GM23338 (cell line): ENCODE results near the gene PAIP1. TPM values are rescaled to one million over a fixed set of nuclear protein-coding genes. Genes with fewer than 3 reads are reported as not detected.

Source experiments
- ATAC-seq: fragments of 200-7000 bp; cut with Tn5 transposase; 3 replicates; pipeline ENCODE4 v1.9.1; 2020
- DNase-seq: peaks from one replicate; pipeline ENCODE4 v3.0.0-alpha.2; 2015; ENCODE audit warnings: low spot score
- H2AFZ ChIP-seq: fragments of 200-600 bp; sonication (generic); 2 replicates; pipeline ENCODE4 v1.8.0; 2016; ENCODE audit warnings: antibody characterized with exemption, mild to moderate bottlenecking, moderate library complexity
- H3F3A ChIP-seq: fragments of 200-600 bp; sonication (generic); replicated peaks from 2 replicates; pipeline ENCODE4 v1.8.0; 2017; ENCODE audit warnings: antibody characterized with exemption, mixed run types, low read depth
- H3K27ac ChIP-seq: fragments of 200-600 bp; sonication (generic); 2 replicates; pipeline ENCODE4 v1.6.1; 2016; ENCODE audit warnings: low read depth
- H3K27me3 ChIP-seq: fragments of 200-600 bp; sonication (generic); 2 replicates; pipeline ENCODE4 v1.8.0; 2016; ENCODE audit warnings: mild to moderate bottlenecking, mixed run types, moderate library complexity; ENCODE audit not compliant: insufficient read depth
- H3K36me3 ChIP-seq: fragments of 200-600 bp; sonication (generic); 2 replicates; pipeline ENCODE4 v1.8.0; 2016; ENCODE audit warnings: mild to moderate bottlenecking; ENCODE audit not compliant: insufficient read depth
- H3K4me1 ChIP-seq: fragments of 200-600 bp; sonication (generic); 2 replicates; pipeline ENCODE4 v1.8.0; 2016; ENCODE audit warnings: mild to moderate bottlenecking, moderate library complexity; ENCODE audit not compliant: insufficient read depth
- H3K4me2 ChIP-seq: fragments of 200-600 bp; sonication (generic); 2 replicates; pipeline ENCODE4 v1.7.1; 2017; ENCODE audit warnings: mixed run types
- H3K4me3 ChIP-seq: fragments of 200-600 bp; sonication (generic); 2 replicates; pipeline ENCODE4 v1.6.1; 2016; ENCODE audit warnings: mixed run types
- H3K79me2 ChIP-seq: fragments of 200-600 bp; sonication (generic); replicated peaks from 2 replicates; pipeline ENCODE4 v1.8.0; 2017; ENCODE audit warnings: mild to moderate bottlenecking; ENCODE audit not compliant: insufficient read depth
- H3K9me2 ChIP-seq: fragments of 200-600 bp; sonication (generic); 2 replicates; pipeline ENCODE4 v1.8.0; 2017; ENCODE audit not compliant: insufficient read depth
- H4K20me1 ChIP-seq: fragments of 200-600 bp; sonication (generic); replicated peaks from 2 replicates; pipeline ENCODE4 v1.8.0; 2017; ENCODE audit warnings: mild to moderate bottlenecking; ENCODE audit not compliant: insufficient read depth
- H3K27ac Mint-ChIP-seq: 2 replicates; pipeline ENCODE4 v1.8.0; 2020; ENCODE audit warnings: inconsistent platforms, mild to moderate bottlenecking, moderate library complexity, mixed read lengths
- H3K27me3 Mint-ChIP-seq: 3 replicates; pipeline ENCODE4 v1.8.0; 2022; ENCODE audit warnings: low read depth, mild to moderate bottlenecking, moderate library complexity, mixed read lengths, inconsistent platforms; ENCODE audit not compliant: insufficient read depth, poor library complexity
- H3K36me3 Mint-ChIP-seq: 3 replicates; pipeline ENCODE4 v1.8.0; 2021; ENCODE audit warnings: low read depth, mild to moderate bottlenecking, inconsistent platforms, moderate library complexity, mixed read lengths
- H3K4me1 Mint-ChIP-seq: 3 replicates; pipeline ENCODE4 v1.8.0; 2020; ENCODE audit warnings: mild to moderate bottlenecking, inconsistent platforms, mixed read lengths
- H3K4me3 Mint-ChIP-seq: 3 replicates; pipeline ENCODE4 v1.8.0; 2021; ENCODE audit warnings: moderate library complexity, mild to moderate bottlenecking, inconsistent platforms, mixed read lengths
- H3K9me3 Mint-ChIP-seq: 3 replicates; pipeline ENCODE4 v1.8.0; 2020; ENCODE audit warnings: moderate library complexity, mild to moderate bottlenecking, inconsistent platforms, mixed read lengths
- CREB1 ChIP-seq: fragments of 250-450 bp; sonication (Bioruptor Pico); IDR thresholded peaks from 2 replicates; pipeline ENCODE4 v1.5.0; 2020; ENCODE audit warnings: low read depth, mild to moderate bottlenecking, moderate library complexity
- CTCF ChIP-seq, 2 experiments: fragments of 200-600 bp in 1 of 2; sonication (generic) in 1 of 2; conservative IDR thresholded peaks; 2 replicates each; pipeline versions ENCODE4 v1.5.1 to v1.6.1; 2016 to 2017; ENCODE audit warnings: antibody characterized with exemption in 2 of 2, low read depth in 2 of 2, mild to moderate bottlenecking in 2 of 2, moderate library complexity in 1 of 2
- EZH2phosphoT487 ChIP-seq: fragments of 200-600 bp; sonication (generic); IDR thresholded peaks from one replicate; pipeline ENCODE4 v1.8.1; 2018; ENCODE audit warnings: antibody characterized with exemption; ENCODE audit not compliant: unreplicated experiment
- NANOG ChIP-seq: IDR thresholded peaks from 2 replicates; pipeline ENCODE4 v1.6.1; 2016; ENCODE audit warnings: antibody characterized with exemption, borderline replicate concordance
- REST ChIP-seq: IDR thresholded peaks from one replicate; pipeline ENCODE4 v1.6.1; 2018; ENCODE audit warnings: antibody characterized with exemption; ENCODE audit not compliant: unreplicated experiment
- STAT1 ChIP-seq: IDR thresholded peaks from one replicate; pipeline ENCODE4 v1.6.1; 2016; ENCODE audit warnings: antibody characterized with exemption; ENCODE audit not compliant: unreplicated experiment
- ZNF114 ChIP-seq: fragments of 250-450 bp; sonication (Bioruptor Pico); IDR thresholded peaks from 2 replicates; pipeline ENCODE4 v1.5.0; 2020; ENCODE audit warnings: mild to moderate bottlenecking, moderate library complexity
- ZNF331 ChIP-seq: fragments of 250-450 bp; sonication (Bioruptor Pico); IDR thresholded peaks from 2 replicates; pipeline ENCODE4 v1.5.0; 2020; ENCODE audit warnings: low read depth, mild to moderate bottlenecking, moderate library complexity
- ZNF462 ChIP-seq: fragments of 250-450 bp; sonication (Bioruptor Pico); IDR thresholded peaks from 2 replicates; pipeline ENCODE4 v1.5.0; 2020; ENCODE audit warnings: mild to moderate bottlenecking, moderate library complexity
- polyA plus RNA-seq: library from polyadenylated mRNA; unstranded; fragments of >200 nt; fragmentation: Nextera tagmentation; extraction: Ambion mirVana; gene quantifications from 2 replicates; pipeline ENCODE4 v1.2.1, GENCODE V29; 2016
- total RNA-seq: library from RNA; depleted of rRNA; stranded (reverse); fragments of >200 nt; shearing (Covaris generic); gene quantifications from 2 replicates; pipeline ENCODE4 v1.2.3, GENCODE V29; 2014

PAIP1 gene
- total and polyA plus RNA-seq, 2 experiments from 2014 or later = 108 to 140 TPM

GRCh38 chr5:43498581-43498980, 58.3 kb downstream of the PAIP1 start (continued):
- TF ChIP-seq ZNF462 (CRISPR knock-in tag) = no peak

DNA sequence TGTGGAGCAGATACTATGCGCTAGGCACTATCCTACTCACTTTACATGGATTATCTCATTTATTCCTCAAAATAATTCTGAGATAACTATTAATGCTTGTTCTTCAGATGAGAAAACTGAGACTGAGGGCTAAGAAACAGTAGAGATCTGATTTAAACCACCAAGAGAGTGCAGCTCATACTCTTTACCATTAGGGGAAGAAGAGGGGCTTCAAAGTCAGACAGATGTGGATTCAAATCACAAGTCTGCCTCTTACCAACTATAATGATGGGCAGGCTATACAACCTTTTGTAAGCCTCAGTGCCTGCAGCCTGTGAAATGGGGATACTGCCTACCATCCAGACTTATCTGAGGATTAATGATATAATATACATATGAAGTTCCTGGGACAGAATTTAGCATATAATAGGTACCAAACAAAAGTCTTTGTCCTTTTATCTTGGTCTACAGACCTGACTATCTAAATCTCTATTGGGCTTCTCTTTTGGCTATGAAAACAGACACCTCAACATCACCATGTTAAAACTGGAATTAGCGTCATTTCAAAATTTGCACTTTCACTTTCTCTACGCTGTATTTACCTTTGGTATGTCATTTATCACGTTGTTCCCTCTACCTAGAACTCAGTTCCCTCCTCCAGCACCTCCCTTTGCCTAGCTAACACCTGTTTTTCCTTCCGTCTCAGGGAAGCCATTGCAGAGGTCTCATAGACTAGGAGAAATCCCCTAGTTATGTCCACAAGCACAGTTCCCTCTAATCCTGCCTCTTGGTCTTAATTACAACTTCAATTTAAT, 59.4 kb downstream of the PAIP1 start:
- no peaks in the 10 kb centered on the region for H3K4me1 Mint-ChIP-seq
- DNase-seq (peak; percentile 20), ATAC-seq (no peak)
- H3K27me3 Mint-ChIP-seq = no peaks in the 10 kb centered on the region
- no peaks in the 10 kb centered on the region for H3K9me2 ChIP-seq
- no peaks in the 10 kb centered on the region for H3K27me3 ChIP-seq
- H2AFZ ChIP-seq = no peak overlapping the region
- H3K4me3 ChIP-seq = no peak overlapping the region
- H3K4me3 Mint-ChIP-seq = no peak overlapping the region
- H3K27ac Mint-ChIP-seq = no peak overlapping the region
- H3F3A ChIP-seq = no peaks in the 10 kb centered on the region
- H3K79me2 ChIP-seq = no peaks in the 10 kb centered on the region
- H3K4me1 ChIP-seq = no peaks in the 10 kb centered on the region
- no peaks in the 10 kb centered on the region; the same call in 1 of the 2 replicates for H3K36me3 ChIP-seq
- H3K9me3 Mint-ChIP-seq = no peaks in the 10 kb centered on the region
- H3K36me3 Mint-ChIP-seq = peaks cover 8% of the 10 kb centered on the region; the same call in 1 of the 3 replicates
- no peak overlapping the region for H3K4me2 ChIP-seq
- H4K20me1 ChIP-seq = no peaks in the 10 kb centered on the region
- no peak overlapping the region for H3K27ac ChIP-seq
- TF ChIP-seq CREB1 (CRISPR knock-in tag) = no peak
- TF ChIP-seq REST = no peak
- no peak for TF ChIP-seq NANOG
- no peak for TF ChIP-seq ZNF331 (CRISPR knock-in tag)
- TF ChIP-seq EZH2phosphoT487 = no peak
- no peak for TF ChIP-seq CTCF (conservative IDR thresholded peaks at IDR 0.05; ENCODE audit: low read depth in 2 of 2)
- no peak for TF ChIP-seq ZNF114 (CRISPR knock-in tag)
- TF ChIP-seq STAT1 = no peak
